ENCODE data around the gene COPZ2.
"Not testable (repeated sequence)": the region's sequence is repeated elsewhere in the genome, so short reads cannot be mapped to it uniquely, and the experiment has no call there.

Gene COPZ2

DNA sequence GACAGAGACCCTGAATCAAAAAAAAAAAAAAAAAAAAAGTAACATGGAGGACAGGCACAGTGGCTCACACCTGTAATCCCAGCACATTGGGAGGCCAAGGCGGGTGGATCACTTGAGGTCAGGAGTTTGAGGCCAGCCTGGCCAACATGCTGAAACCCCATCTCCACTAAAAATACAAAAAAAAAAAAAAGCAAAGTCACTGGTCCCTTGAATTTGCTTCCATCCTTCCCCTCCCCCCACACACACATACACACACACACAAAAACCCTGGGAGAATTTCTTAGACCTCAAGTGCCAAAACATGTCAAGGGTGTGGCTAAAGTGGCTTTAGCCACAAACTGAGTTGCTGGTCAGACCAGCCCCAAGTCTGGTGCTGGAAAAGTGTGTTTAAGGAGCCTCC is 49.2 kb downstream of the COPZ2 start:
- H3K27me3 ChIP-seq (ENCODE audit: control insufficient read depth, insufficient read depth, low read length); H3K4me3 ChIP-seq (ENCODE audit: low read length); H3K27ac ChIP-seq (ENCODE audit: low read length); DNase-seq (ENCODE audit: low read depth, low spot score); H3K4me1 ChIP-seq (ENCODE audit: control insufficient read depth, insufficient read depth, low read length); H3K36me3 ChIP-seq (ENCODE audit: control insufficient read depth, insufficient read depth, low read length); H3K9me3 ChIP-seq (ENCODE audit: control insufficient read depth, insufficient read depth, low read length): not testable (repeated sequence)
- no CpG with 5 or more reads among the region's 1 CpG for WGBS (ENCODE audit: insufficient coverage, insufficient read length)

DNA sequence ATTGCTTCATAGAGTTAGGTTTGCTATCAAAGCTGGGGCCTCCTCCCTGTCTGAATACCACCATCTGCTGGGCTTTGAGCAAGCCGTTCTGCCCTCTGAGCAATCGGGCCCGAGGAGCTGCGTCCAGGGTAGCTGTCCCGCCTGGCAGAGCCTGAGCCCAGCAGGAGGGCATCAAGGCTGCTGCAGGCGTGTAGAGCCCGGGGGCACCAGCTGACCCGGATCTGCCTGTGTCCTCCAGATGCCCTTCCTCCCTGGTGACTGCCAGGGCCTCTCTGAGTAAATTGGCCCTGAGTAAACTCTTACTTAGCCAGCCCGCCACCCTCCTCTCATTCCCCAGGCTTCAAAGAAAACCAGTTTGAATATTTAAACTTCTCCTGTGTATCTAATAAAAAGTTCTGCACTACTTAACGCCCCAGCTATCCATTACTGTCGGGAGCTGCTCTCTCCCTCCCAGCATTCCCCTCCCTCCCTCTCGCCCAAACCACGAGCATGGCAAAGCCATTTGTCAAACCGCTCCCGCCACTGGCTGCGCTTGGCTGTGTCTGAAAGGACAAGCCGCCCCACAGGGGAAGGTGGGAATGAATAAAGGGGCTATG is 50.3 kb downstream of the COPZ2 start:
- WGBS (ENCODE audit: insufficient coverage, insufficient read length), result no CpG with 5 or more reads among the region's 17 CpGs
- peaks cover 6% of the 10 kb centered on the region for H3K36me3 ChIP-seq (ENCODE audit: control insufficient read depth, insufficient read depth, low read length)
- H3K27me3 ChIP-seq (ENCODE audit: control insufficient read depth, insufficient read depth, low read length), result no peaks in the 10 kb centered on the region
- H3K27ac ChIP-seq (ENCODE audit: low read length), result no peak overlapping the region
- no peak for DNase-seq (ENCODE audit: low read depth, low spot score)
- no peak overlapping the region for H3K4me3 ChIP-seq (ENCODE audit: low read length)
- peaks cover 6% of the 10 kb centered on the region for H3K4me1 ChIP-seq (ENCODE audit: control insufficient read depth, insufficient read depth, low read length)
- H3K9me3 ChIP-seq (ENCODE audit: control insufficient read depth, insufficient read depth, low read length), result no peaks in the 10 kb centered on the region

DNA sequence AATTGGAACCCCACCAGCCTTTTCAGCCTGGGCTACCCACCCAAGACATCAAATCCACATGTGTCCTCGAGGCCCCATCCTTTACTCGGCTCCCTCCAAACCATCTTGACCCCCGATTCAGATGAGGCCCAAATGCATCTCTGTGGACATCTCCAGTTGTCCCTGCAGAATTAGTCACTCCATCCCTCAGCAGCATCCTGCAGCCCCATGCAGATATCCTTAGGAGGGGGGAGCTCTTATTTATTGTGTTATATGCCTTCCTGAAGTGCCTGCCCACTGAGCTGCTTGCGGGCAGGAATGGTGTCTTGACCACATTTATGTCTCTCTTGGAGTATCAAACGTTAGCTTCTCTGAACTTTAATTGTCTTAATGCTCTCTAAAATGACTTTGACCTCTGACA is 51.1 kb downstream of the COPZ2 start:
- H3K9me3 ChIP-seq (ENCODE audit: control insufficient read depth, insufficient read depth, low read length), result no peaks in the 10 kb centered on the region
- no CpG with 5 or more reads among the region's 5 CpGs for WGBS (ENCODE audit: insufficient coverage, insufficient read length)
- peaks cover 13% of the 10 kb centered on the region for H3K36me3 ChIP-seq (ENCODE audit: control insufficient read depth, insufficient read depth, low read length)
- H3K4me3 ChIP-seq (ENCODE audit: low read length), result no peak overlapping the region
- peaks cover 6% of the 10 kb centered on the region for H3K4me1 ChIP-seq (ENCODE audit: control insufficient read depth, insufficient read depth, low read length)
- H3K27me3 ChIP-seq (ENCODE audit: control insufficient read depth, insufficient read depth, low read length), result no peaks in the 10 kb centered on the region
- no peak for DNase-seq (ENCODE audit: low read depth, low spot score)
- H3K27ac ChIP-seq (ENCODE audit: low read length), result no peak overlapping the region

DNA sequence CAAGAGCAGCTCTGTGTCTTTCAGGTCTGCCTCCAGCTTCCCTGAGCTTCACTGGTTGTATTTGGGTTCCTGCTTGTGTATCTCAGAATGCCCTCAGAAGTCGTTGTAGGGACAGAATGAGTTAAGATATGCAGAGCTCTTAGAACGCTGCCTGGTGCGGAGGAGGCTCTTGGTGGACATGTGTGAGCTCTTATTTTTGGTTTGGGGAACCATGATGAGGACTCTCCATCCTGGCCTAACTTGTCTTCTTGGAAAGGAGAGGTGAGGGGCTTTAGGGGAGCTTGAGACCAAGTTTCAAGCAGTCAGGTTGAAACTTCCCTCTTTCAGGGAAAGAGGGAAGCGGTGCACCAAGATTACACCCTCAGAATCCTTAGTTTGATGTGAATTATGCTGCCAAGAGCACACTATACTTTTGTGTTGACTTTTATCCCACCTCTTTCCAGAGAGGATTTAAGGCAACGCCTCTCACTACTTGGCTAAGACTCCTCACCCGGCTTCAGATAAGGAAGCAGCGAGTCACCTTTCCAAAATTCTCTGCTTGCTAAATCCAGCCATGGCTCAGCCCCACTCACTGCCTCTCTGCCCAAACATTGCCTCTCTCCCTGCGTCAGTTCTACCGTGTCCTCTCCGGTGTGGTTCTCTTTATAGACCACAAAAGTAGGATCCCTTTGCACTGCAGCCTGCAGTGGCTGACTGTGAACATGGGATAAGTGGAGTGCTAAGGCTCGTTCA is 53.9 kb downstream of the COPZ2 start:
- Histone ChIP-seq H3K4me1 (ENCODE audit: control insufficient read depth, insufficient read depth, low read length) (peaks cover 2% of the 10 kb centered on the region), H3K36me3 (ENCODE audit: control insufficient read depth, insufficient read depth, low read length) (peaks cover 26% of the 10 kb centered on the region), H3K27ac (ENCODE audit: low read length) (no peak overlapping the region), H3K27me3 (ENCODE audit: control insufficient read depth, insufficient read depth, low read length) (no peaks in the 10 kb centered on the region), H3K9me3 (ENCODE audit: control insufficient read depth, insufficient read depth, low read length) (no peaks in the 10 kb centered on the region), H3K4me3 (ENCODE audit: low read length) (no peak overlapping the region)
- no CpG with 5 or more reads among the region's 11 CpGs for WGBS (ENCODE audit: insufficient coverage, insufficient read length)
- no peak for DNase-seq (ENCODE audit: low read depth, low spot score)

DNA sequence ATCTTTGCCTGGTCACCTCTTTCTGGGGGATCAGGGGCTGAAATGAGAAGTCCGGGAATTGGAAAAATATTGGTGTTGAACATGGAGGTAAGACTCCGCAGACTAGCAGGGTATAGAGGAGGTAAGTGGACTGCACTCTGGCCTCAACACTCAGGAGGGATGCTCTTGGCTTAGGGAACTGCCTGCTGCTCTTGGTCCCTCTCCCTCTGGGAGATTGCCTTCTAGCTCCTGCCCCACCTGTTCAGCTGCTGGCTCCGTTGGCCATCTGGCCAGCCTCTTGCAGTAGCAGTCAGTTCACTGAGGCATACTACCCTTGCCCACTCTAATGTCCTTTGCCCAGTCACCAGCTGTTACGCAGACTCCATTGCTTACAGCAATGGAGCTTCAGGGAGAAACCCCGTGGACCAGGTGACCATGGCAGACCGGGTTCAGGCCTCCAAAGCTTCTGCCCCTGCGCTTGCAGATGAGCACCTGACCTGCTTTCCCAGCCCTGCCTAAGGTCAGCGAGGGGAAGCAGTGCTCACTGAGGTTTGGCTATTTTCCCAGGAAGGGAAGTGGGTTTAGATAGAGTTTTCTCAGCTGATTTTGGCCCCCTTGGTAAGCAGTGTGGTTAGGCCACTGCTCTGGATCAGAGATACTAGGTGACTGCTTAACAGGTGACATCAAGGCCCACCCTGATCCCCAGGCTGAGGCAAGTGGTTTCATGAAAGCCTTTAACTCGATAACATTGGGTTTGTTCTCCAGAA is 54.8 kb downstream of the COPZ2 start:
- WGBS (ENCODE audit: insufficient coverage, insufficient read length), result no CpG with 5 or more reads among the region's 9 CpGs
- no peak for DNase-seq (ENCODE audit: low read depth, low spot score)
- no peak overlapping the region for H3K27ac ChIP-seq (ENCODE audit: low read length)
- H3K9me3 ChIP-seq (ENCODE audit: control insufficient read depth, insufficient read depth, low read length), result no peaks in the 10 kb centered on the region
- no peaks in the 10 kb centered on the region for H3K27me3 ChIP-seq (ENCODE audit: control insufficient read depth, insufficient read depth, low read length)
- peaks cover 2% of the 10 kb centered on the region for H3K4me1 ChIP-seq (ENCODE audit: control insufficient read depth, insufficient read depth, low read length)
- H3K4me3 ChIP-seq (ENCODE audit: low read length), result no peak overlapping the region
- peaks cover 26% of the 10 kb centered on the region for H3K36me3 ChIP-seq (ENCODE audit: control insufficient read depth, insufficient read depth, low read length)

DNA sequence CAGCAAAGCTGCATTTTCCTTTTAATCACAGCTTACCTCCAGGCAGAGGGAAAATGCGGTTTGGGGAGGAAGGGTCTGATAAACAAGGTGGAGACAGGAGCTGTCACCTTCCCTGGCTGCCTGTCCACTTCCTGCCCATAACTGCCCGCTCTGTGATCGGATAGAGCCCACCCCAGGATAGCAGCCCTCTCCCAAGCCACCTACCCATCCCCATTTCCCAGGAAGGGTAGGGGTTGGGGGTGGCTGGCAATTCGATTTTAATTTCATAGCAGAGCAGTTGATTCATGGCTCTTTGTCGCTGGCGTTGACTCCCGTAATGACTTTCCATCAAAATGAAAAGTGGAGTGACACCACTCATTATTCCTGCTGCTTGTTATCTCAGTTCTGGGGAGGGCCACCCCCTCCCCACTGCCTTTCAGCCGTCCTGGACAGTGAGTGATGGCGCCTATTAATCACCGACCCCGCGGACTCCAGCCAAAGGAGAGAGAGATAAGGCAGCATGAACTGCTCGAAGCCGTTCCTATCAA is 55.4 kb downstream of the COPZ2 start:
- Histone ChIP-seq H3K4me3 (ENCODE audit: low read length) (no peak overlapping the region), H3K36me3 (ENCODE audit: control insufficient read depth, insufficient read depth, low read length) (peaks cover 29% of the 10 kb centered on the region), H3K27ac (ENCODE audit: low read length) (no peak overlapping the region), H3K4me1 (ENCODE audit: control insufficient read depth, insufficient read depth, low read length) (peaks cover under 1% of the 10 kb centered on the region), H3K27me3 (ENCODE audit: control insufficient read depth, insufficient read depth, low read length) (no peaks in the 10 kb centered on the region), H3K9me3 (ENCODE audit: control insufficient read depth, insufficient read depth, low read length) (no peaks in the 10 kb centered on the region)
- DNase-seq (ENCODE audit: low read depth, low spot score), result no peak
- no CpG with 5 or more reads among the region's 14 CpGs for WGBS (ENCODE audit: insufficient coverage, insufficient read length)

DNA sequence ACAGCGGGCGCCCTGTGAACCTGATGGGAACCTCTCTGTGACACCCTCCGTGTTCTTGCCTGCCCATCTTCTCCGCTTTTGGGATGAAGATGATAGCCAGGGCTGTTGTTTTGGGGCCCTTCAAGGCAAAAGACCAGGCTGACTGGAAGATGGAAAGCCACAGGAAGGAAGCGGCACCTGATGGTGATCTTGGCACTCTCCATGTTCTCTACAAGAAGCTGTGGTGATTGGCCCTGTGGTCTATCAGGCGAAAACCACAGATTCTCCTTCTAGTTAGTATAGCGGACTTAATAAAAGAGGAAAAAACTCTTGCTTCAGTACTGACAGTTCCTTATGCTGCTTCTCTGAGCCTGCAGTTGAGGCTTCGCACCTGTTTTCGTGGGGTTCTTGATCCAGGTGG is 56.1 kb downstream of the COPZ2 start:
- no peaks in the 10 kb centered on the region for H3K4me1 ChIP-seq (ENCODE audit: control insufficient read depth, insufficient read depth, low read length)
- H3K4me3 ChIP-seq (ENCODE audit: low read length), result no peak overlapping the region
- DNase-seq (ENCODE audit: low read depth, low spot score), result no peak
- H3K36me3 ChIP-seq (ENCODE audit: control insufficient read depth, insufficient read depth, low read length), result peaks cover 29% of the 10 kb centered on the region
- H3K27ac ChIP-seq (ENCODE audit: low read length), result no peak overlapping the region
- no CpG with 5 or more reads among the region's 9 CpGs for WGBS (ENCODE audit: insufficient coverage, insufficient read length)
- no peaks in the 10 kb centered on the region for H3K9me3 ChIP-seq (ENCODE audit: control insufficient read depth, insufficient read depth, low read length)
- H3K27me3 ChIP-seq (ENCODE audit: control insufficient read depth, insufficient read depth, low read length), result no peaks in the 10 kb centered on the region

DNA sequence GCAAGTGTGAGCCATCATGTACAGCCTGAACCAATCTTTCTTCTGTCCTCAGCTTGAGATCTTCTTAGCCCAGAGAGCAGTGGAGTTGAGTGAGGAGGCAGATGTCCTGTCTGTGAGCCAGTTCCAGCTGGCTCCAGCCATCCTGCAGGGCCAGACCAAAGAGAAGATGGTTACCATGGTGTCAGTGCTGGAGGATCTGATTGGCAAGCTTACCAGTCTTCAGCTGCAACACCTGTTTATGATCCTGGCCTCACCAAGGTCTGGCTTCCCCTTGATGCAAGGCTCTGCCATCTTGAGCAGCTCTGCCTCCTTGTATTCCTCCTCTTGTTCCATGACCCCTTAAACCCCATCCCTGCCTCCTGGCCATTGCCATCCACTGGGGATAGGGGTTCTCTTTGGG is 57.1 kb downstream of the COPZ2 start:
- DNase-seq (ENCODE audit: low read depth, low spot score), result no peak
- no peak overlapping the region for H3K4me3 ChIP-seq (ENCODE audit: low read length)
- no peak overlapping the region for H3K27ac ChIP-seq (ENCODE audit: low read length)
- no peaks in the 10 kb centered on the region for H3K9me3 ChIP-seq (ENCODE audit: control insufficient read depth, insufficient read depth, low read length)
- H3K4me1 ChIP-seq (ENCODE audit: control insufficient read depth, insufficient read depth, low read length), result no peaks in the 10 kb centered on the region
- peaks cover 29% of the 10 kb centered on the region for H3K36me3 ChIP-seq (ENCODE audit: control insufficient read depth, insufficient read depth, low read length)
- H3K27me3 ChIP-seq (ENCODE audit: control insufficient read depth, insufficient read depth, low read length), result no peaks in the 10 kb centered on the region

DNA sequence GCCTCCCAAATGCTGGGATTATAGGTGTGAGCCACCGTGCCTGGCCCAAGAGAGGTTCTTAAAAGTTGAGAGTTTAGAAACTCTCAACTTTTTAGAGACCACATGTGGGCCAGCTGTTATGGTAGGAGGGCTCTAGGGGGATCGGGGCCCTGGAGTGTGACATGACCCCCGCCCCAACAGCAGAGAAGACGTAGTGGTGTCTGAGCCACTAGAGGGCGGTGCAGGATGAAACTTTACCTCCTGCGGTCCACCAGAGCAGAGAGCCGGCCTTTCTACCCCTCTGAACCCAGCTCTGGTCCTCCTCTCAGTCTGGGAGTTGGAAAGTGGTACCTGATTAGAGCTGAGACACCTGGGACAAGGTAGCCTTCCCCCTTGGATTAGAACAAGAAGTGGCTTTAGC is 59.3 kb downstream of the COPZ2 start:
- H3K4me1 ChIP-seq (ENCODE audit: control insufficient read depth, insufficient read depth, low read length), result no peaks in the 10 kb centered on the region
- H3K36me3 ChIP-seq (ENCODE audit: control insufficient read depth, insufficient read depth, low read length), result peaks cover 34% of the 10 kb centered on the region
- no peaks in the 10 kb centered on the region for H3K27me3 ChIP-seq (ENCODE audit: control insufficient read depth, insufficient read depth, low read length)
- DNase-seq (ENCODE audit: low read depth, low spot score), result no peak
- no peak overlapping the region for H3K27ac ChIP-seq (ENCODE audit: low read length)
- no peak overlapping the region for H3K4me3 ChIP-seq (ENCODE audit: low read length)
- no peaks in the 10 kb centered on the region for H3K9me3 ChIP-seq (ENCODE audit: control insufficient read depth, insufficient read depth, low read length)
- no CpG with 5 or more reads among the region's 7 CpGs for WGBS (ENCODE audit: insufficient coverage, insufficient read length)
